Activated T-helper 1 cell treated with anti-CD3 and anti-CD28 coated beads, Interleukin-12 subunit alpha, Interleukin-12 subunit beta, Interleukin-2, Interleukin-4 antibody, amounts not matched to agents 30 ng/mL and 10 ng/mL and 1 ng/mL, durations not matched to agents 14 hours and 24 hours and 36 hours (primary cell): ENCODE results near the gene LHX5. TPM values are rescaled to one million over a fixed set of nuclear protein-coding genes. Genes with fewer than 3 reads are reported as not detected.

Source experiments
- DNase-seq: peaks from one replicate; pipeline ENCODE4 v3.0.0; 2021; ENCODE audit warnings: low spot score
- H3K27ac Mint-ChIP-seq: one replicate; pipeline ENCODE4 v1.8.0; 2021; ENCODE audit warnings: mild to moderate bottlenecking, mixed read lengths
- H3K27me3 Mint-ChIP-seq: one replicate; pipeline ENCODE4 v1.8.0; 2022; ENCODE audit warnings: mild to moderate bottlenecking, moderate library complexity, mixed read lengths; ENCODE audit not compliant: insufficient read depth
- H3K36me3 Mint-ChIP-seq: one replicate; pipeline ENCODE4 v1.8.0; 2021; ENCODE audit warnings: low read depth, mixed read lengths
- H3K4me1 Mint-ChIP-seq: one replicate; pipeline ENCODE4 v1.8.0; 2021; ENCODE audit warnings: low read depth, mixed read lengths
- H3K4me3 Mint-ChIP-seq: one replicate; pipeline ENCODE4 v1.8.0; 2021; ENCODE audit warnings: mild to moderate bottlenecking, moderate library complexity, mixed read lengths
- H3K9me3 Mint-ChIP-seq: one replicate; pipeline ENCODE4 v1.8.0; 2021; ENCODE audit warnings: mixed read lengths
- intact Hi-C: fragments of 100-400 bp; cut with micrococcal nuclease; formaldehyde crosslinking; loops from one replicate; pipeline ENCODE4 v1.15.1; 2024
- total RNA-seq: library from RNA; stranded (reverse); gene quantifications from 2 replicates; pipeline ENCODE4 v1.2.3, GENCODE V29; 2022

LHX5 gene
- total RNA-seq, 1 donor from 2014 or later: not detected

GRCh38 chr12:113467502-113468364, 3.9 kb downstream of the LHX5 start:
- Mint-ChIP-seq H3K27me3 (peaks cover 58% of the 10 kb centered on the region), H3K4me1 (peaks cover 6% of the 10 kb centered on the region), H3K9me3 (no peaks in the 10 kb centered on the region), H3K4me3 (no peak overlapping the region), H3K27ac (no peak overlapping the region), H3K36me3 (peaks cover 2% of the 10 kb centered on the region)
- intact Hi-C loops: loop anchor here (5.0 kb wide), 2 partner anchors 935 to 1200 kb away; no protein-coding TSS in a partner anchor
- DNase-seq: no peak

DNA sequence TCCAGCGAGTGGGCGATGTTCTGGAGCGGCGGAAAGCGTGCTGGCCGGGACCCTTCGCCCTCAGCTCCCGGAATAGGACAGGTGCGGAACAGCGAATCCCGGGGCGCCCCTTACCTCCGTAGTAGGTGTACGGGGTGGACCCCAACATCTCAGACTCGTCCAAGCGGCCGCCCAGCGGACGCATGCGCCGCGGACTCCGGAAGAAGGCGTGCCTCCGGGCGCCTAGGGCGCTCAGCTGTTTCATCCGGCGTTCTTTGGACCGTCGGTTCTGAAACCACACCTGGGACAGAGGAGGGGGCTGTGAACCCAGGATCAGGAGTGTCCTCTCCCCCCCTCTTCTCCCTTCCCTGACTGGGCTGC, 4.5 kb downstream of the LHX5 start:
- DNase-seq: no peak
- Mint-ChIP-seq H3K36me3 (peaks cover 2% of the 10 kb centered on the region), H3K4me3 (peak overlapping the region; percentile 13), H3K27ac (peak overlapping the region; percentile 70), H3K27me3 (peaks cover 57% of the 10 kb centered on the region), H3K9me3 (no peaks in the 10 kb centered on the region), H3K4me1 (peaks cover 11% of the 10 kb centered on the region)
- intact Hi-C loops: loop anchor here (5.0 kb wide), 2 partner anchors 935 to 1200 kb away; no protein-coding TSS in a partner anchor

- peak overlapping the region; percentile 70 for H3K27ac Mint-ChIP-seq
- peak overlapping the region; percentile 13 for H3K4me3 Mint-ChIP-seq
- DNase-seq: no peak
- peaks cover 11% of the 10 kb centered on the region for H3K4me1 Mint-ChIP-seq
- intact Hi-C loops: loop anchor here (5.0 kb wide), 2 partner anchors 936 to 1201 kb away; no protein-coding TSS in a partner anchor
- H3K9me3 Mint-ChIP-seq: no peaks in the 10 kb centered on the region
- peaks cover 2% of the 10 kb centered on the region for H3K36me3 Mint-ChIP-seq
- H3K27me3 Mint-ChIP-seq: peaks cover 57% of the 10 kb centered on the region
Measured at GRCh38 chr12:113466454-113467141, 5.1 kb downstream of the LHX5 start.

- no peak for DNase-seq
- Mint-ChIP-seq H3K4me1 (peaks cover 11% of the 10 kb centered on the region), H3K27ac (peak overlapping the region; percentile 64), H3K27me3 (peaks cover 62% of the 10 kb centered on the region), H3K9me3 (no peaks in the 10 kb centered on the region), H3K4me3 (no peak overlapping the region), H3K36me3 (peaks cover 2% of the 10 kb centered on the region)
- intact Hi-C loops: loop anchor here (5.0 kb wide), 2 partner anchors 936 to 1201 kb away; no protein-coding TSS in a partner anchor
Measured at GRCh38 chr12:113465808-113466453, 5.7 kb downstream of the LHX5 start.

GRCh38 chr12:113464852-113465719, 6.6 kb downstream of the LHX5 start:
- peaks cover 2% of the 10 kb centered on the region for H3K36me3 Mint-ChIP-seq
- H3K9me3 Mint-ChIP-seq: no peaks in the 10 kb centered on the region
- H3K4me1 Mint-ChIP-seq: peaks cover 11% of the 10 kb centered on the region
- no peak for DNase-seq
- no peak overlapping the region for H3K27ac Mint-ChIP-seq
- intact Hi-C loops: loop anchor here (5.0 kb wide), 3 partner anchors 937 to 1202 kb away; no protein-coding TSS in a partner anchor
- peaks cover 59% of the 10 kb centered on the region for H3K27me3 Mint-ChIP-seq
- no peak overlapping the region for H3K4me3 Mint-ChIP-seq

- Mint-ChIP-seq H3K4me1 (peaks cover 11% of the 10 kb centered on the region), H3K36me3 (peaks cover 2% of the 10 kb centered on the region), H3K27me3 (peaks cover 59% of the 10 kb centered on the region), H3K4me3 (no peak overlapping the region), H3K27ac (no peak overlapping the region), H3K9me3 (no peaks in the 10 kb centered on the region)
- no peak for DNase-seq
- intact Hi-C loops: loop anchor here (5.0 kb wide), 1 partner anchor 1043 kb away; no protein-coding TSS in a partner anchor
Measured at GRCh38 chr12:113464452-113464775, 7.3 kb downstream of the LHX5 start.

DNA sequence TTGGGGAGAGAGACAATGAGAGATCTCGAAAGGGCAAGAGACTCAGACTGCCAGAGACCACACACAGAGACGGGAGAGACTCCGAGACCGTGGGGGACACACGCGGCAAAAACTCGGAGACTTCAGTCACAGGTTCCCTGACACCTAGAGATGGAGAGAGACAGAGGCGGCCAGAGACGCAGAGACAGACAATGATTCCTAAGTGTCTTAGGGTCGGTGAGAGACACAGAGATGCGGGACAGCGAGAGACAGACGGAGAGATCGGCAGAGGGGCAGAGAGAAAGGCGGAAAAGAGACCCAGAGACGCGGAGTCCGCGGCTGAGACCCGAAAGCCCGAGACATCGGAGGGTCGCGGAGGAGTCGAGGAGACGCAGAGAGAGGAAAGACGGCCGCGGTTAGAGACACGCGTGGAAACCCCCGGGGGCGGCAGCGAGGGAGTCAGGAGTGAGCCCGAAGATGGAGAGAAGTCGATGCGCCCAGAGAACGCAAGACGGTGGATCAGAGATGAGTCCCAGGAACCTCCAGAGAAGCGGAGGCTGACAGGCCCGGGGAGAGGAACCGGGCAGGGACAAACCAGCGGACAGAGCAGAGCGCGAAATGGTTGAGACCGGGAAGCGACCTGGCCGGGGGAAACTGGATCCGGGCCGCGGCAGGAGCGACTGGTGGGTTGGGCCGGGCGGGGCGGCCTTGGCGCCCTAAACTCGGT, 7.8 kb downstream of the LHX5 start:
- intact Hi-C loops: loop anchor here (5.0 kb wide), 1 partner anchor 1043 kb away; no protein-coding TSS in a partner anchor
- H3K27me3 Mint-ChIP-seq: peaks cover 58% of the 10 kb centered on the region
- DNase-seq: no peak
- H3K4me3 Mint-ChIP-seq: peak overlapping the region; percentile 5
- H3K9me3 Mint-ChIP-seq: no peaks in the 10 kb centered on the region
- peaks cover 2% of the 10 kb centered on the region for H3K36me3 Mint-ChIP-seq
- H3K4me1 Mint-ChIP-seq: peaks cover 11% of the 10 kb centered on the region
- peak overlapping the region; percentile 79 for H3K27ac Mint-ChIP-seq

GRCh38 chr12:113462998-113463745, 8.5 kb downstream of the LHX5 start:
- Mint-ChIP-seq H3K4me3 (no peak overlapping the region), H3K27ac (peak overlapping the region; percentile 79), H3K4me1 (peaks cover 11% of the 10 kb centered on the region), H3K9me3 (no peaks in the 10 kb centered on the region), H3K36me3 (peaks cover 2% of the 10 kb centered on the region), H3K27me3 (peaks cover 54% of the 10 kb centered on the region)
- DNase-seq: no peak
- intact Hi-C loops: loop anchor here (1.0 to 5.0 kb wide), 3 partner anchors 17 to 1044 kb away; no protein-coding TSS in a partner anchor

- H3K9me3 Mint-ChIP-seq: no peaks in the 10 kb centered on the region
- H3K4me1 Mint-ChIP-seq: peaks cover 11% of the 10 kb centered on the region
- intact Hi-C loops: loop anchor here (1.0 to 5.0 kb wide), 3 partner anchors 18 to 1045 kb away; no protein-coding TSS in a partner anchor
- peak; percentile 44 for DNase-seq
- peaks cover 2% of the 10 kb centered on the region for H3K36me3 Mint-ChIP-seq
- peak overlapping the region; percentile 58 for H3K27ac Mint-ChIP-seq
- H3K4me3 Mint-ChIP-seq: peak overlapping the region; percentile 67
- H3K27me3 Mint-ChIP-seq: peaks cover 51% of the 10 kb centered on the region
Measured at GRCh38 chr12:113462117-113462774, 9.4 kb downstream of the LHX5 start.

- H3K27ac Mint-ChIP-seq: no peak overlapping the region
- intact Hi-C loops: loop anchor here (1.0 to 5.0 kb wide), 3 partner anchors 19 to 1046 kb away; no protein-coding TSS in a partner anchor
- DNase-seq: no peak
- H3K4me1 Mint-ChIP-seq: peaks cover 11% of the 10 kb centered on the region
- no peak overlapping the region for H3K4me3 Mint-ChIP-seq
- H3K27me3 Mint-ChIP-seq: peaks cover 46% of the 10 kb centered on the region
- H3K36me3 Mint-ChIP-seq: no peaks in the 10 kb centered on the region
- H3K9me3 Mint-ChIP-seq: no peaks in the 10 kb centered on the region
Measured at GRCh38 chr12:113461666-113462065, 10.0 kb downstream of the LHX5 start.
